HL-60 (cell line): ENCODE measurements around the gene FASTKD1.
"Not testable (repeated sequence)": the region's sequence is repeated elsewhere in the genome, so short reads cannot be mapped to it uniquely, and the experiment has no call there.

Experiments
- DNase-seq, 2 experiments: peaks; one replicate each; pipeline ENCODE4 v3.0.0-alpha.2; 2010 to 2020; ENCODE audit warnings: low read depth in 1 of 2, low spot score in 1 of 2
- H3K27ac ChIP-seq: fragments of 250-450 bp; sonication (Bioruptor Pico); replicated peaks from 2 replicates; pipeline ENCODE4 v1.5.1; 2020; ENCODE audit warnings: mild to moderate bottlenecking, moderate library complexity
- H3K27me3 ChIP-seq: fragments of 250-450 bp; sonication (Bioruptor Pico); 2 replicates; pipeline ENCODE4 v1.5.1; 2021; ENCODE audit warnings: mild to moderate bottlenecking, moderate library complexity; ENCODE audit not compliant: insufficient read depth, poor library complexity, severe bottlenecking
- H3K4me3 ChIP-seq: replicated peaks from 2 replicates; pipeline ENCODE4 v1.5.1; 2011; ENCODE audit warnings: mild to moderate bottlenecking, control low read depth, low read length; ENCODE audit not compliant: insufficient read depth
- CTCF ChIP-seq: IDR thresholded peaks from one replicate; pipeline ENCODE4 v1.5.1; 2011; ENCODE audit warnings: low read length, control low read depth, inconsistent platforms; ENCODE audit not compliant: insufficient read depth
- GABPA ChIP-seq: IDR thresholded peaks from 2 replicates; pipeline ENCODE4 v1.6.1; 2012; ENCODE audit warnings: low read depth
- POLR2AphosphoS5 ChIP-seq: IDR thresholded peaks from 2 replicates; pipeline ENCODE4 v1.6.1; 2012; ENCODE audit warnings: low read depth
- SPI1 ChIP-seq: IDR thresholded peaks from 2 replicates; pipeline ENCODE4 v1.6.1; 2012; ENCODE audit warnings: low read depth, mild to moderate bottlenecking, borderline replicate concordance
- TF ChIP-seq, protein P1 (sequence below): IDR thresholded peaks from 2 replicates; pipeline ENCODE4 v1.6.1; 2012; ENCODE audit warnings: low read depth; ENCODE audit not compliant: insufficient replicate concordance

Gene FASTKD1

DNA sequence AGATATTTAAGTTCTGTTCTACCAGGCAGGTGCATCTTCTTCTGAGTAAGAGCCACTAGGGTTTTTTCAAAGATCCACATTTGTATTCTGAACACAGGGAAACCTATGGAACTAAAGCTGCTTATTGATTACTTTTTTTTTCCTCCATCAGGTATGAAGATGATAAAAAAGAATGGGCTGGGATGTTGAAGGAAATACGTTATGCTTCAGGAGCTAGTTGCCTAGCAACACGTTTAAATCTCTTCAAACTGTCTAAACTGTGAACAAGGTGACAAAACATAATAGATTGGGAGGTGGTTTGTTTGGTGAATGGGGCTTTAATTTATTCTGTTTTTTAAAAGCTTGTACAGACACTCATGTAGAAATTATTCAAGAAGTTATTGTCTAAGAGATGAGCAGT is 48.2 kb downstream of the FASTKD1 start:
- no peak overlapping the region for H3K4me3 ChIP-seq
- H3K27ac ChIP-seq: no peak overlapping the region
- DNase-seq: no peak
- TF ChIP-seq SPI1 (no peak), GABPA (no peak), CTCF (no peak), POLR2AphosphoS5 (no peak)
- TF ChIP-seq, protein P1, sequence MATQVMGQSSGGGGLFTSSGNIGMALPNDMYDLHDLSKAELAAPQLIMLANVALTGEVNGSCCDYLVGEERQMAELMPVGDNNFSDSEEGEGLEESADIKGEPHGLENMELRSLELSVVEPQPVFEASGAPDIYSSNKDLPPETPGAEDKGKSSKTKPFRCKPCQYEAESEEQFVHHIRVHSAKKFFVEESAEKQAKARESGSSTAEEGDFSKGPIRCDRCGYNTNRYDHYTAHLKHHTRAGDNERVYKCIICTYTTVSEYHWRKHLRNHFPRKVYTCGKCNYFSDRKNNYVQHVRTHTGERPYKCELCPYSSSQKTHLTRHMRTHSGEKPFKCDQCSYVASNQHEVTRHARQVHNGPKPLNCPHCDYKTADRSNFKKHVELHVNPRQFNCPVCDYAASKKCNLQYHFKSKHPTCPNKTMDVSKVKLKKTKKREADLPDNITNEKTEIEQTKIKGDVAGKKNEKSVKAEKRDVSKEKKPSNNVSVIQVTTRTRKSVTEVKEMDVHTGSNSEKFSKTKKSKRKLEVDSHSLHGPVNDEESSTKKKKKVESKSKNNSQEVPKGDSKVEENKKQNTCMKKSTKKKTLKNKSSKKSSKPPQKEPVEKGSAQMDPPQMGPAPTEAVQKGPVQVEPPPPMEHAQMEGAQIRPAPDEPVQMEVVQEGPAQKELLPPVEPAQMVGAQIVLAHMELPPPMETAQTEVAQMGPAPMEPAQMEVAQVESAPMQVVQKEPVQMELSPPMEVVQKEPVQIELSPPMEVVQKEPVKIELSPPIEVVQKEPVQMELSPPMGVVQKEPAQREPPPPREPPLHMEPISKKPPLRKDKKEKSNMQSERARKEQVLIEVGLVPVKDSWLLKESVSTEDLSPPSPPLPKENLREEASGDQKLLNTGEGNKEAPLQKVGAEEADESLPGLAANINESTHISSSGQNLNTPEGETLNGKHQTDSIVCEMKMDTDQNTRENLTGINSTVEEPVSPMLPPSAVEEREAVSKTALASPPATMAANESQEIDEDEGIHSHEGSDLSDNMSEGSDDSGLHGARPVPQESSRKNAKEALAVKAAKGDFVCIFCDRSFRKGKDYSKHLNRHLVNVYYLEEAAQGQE: no peak
- H3K27me3 ChIP-seq: no peaks in the 10 kb centered on the region

DNA sequence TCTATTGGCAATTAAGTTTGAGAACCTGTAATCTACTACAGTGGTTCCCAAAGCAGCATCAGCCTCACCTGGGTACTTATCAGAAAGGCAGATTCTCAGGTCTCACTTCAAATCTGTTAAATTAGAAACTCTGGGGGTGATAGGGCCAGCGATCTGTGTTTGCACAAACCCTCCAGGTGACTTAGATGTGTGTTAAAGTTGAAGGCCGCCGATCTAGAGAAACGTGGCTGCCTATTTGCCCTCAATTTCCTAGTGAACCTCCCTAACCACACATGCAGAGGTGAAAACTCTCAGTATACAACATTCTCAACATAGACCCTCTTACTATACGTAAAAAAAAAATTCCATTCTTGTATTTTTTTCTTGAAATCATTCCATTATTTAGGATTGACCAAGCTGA is 50.0 kb downstream of the FASTKD1 start:
- H3K27ac ChIP-seq: no peak overlapping the region
- TF ChIP-seq GABPA (no peak), POLR2AphosphoS5 (no peak), SPI1 (no peak), CTCF (no peak)
- TF ChIP-seq, protein P1: no peak

DNA sequence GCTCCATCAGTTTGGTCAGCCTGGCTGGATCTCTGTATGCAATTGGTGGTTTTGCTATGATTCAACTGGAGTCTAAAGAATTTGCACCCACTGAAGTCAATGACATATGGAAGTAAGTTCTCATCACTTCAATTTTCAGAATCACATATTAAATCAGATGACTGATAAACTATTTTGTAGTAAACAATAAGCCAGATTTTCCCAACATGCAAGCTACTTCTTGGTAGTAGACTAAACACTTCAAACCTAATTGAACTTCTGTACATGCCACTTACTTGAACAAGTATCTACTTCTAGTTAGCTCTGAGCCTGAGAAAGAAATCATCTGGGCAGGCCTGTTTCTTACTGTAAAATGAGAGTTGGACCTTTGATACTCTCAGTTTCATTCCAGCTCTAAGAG is 52.8 kb downstream of the FASTKD1 start:
- H3K27me3 ChIP-seq: no peaks in the 10 kb centered on the region
- DNase-seq: no peak
- TF ChIP-seq GABPA (no peak), SPI1 (no peak), CTCF (no peak), POLR2AphosphoS5 (no peak)
- TF ChIP-seq, protein P1: no peak
- H3K27ac ChIP-seq: no peak overlapping the region
- H3K4me3 ChIP-seq: no peak overlapping the region

More for the DNA sequence above, 50.0 kb downstream of the FASTKD1 start:
- no peak for DNase-seq
- Histone ChIP-seq H3K27me3 (no peaks in the 10 kb centered on the region), H3K4me3 (no peak overlapping the region)

DNA sequence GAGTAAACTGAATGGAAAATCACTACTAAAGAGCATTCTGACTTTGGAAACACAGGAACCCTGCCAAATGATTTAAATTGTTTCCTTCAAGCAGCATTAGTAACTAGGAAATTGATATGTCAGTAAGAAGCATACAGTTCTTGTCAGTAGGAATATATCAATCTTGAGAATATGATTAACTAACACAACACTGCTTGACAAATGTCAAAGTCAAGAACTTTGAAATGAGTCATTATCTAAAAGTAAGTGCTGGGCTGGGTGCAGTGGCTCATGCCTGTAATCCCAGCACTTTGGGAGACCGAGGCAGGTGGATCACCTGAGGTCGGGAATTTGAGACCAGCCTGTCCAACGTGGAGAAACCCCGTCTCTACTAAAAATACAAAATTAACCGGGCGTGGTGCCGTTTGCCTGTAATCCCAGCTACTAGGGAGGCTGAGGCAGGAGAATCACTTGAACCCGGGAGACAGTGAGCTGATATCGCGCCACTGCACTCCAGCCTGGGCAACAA is 57.1 kb downstream of the FASTKD1 start:
- H3K27ac ChIP-seq, H3K27me3 ChIP-seq, DNase-seq, H3K4me3 ChIP-seq: not testable (repeated sequence)

- not testable (repeated sequence) for H3K27me3 ChIP-seq, H3K4me3 ChIP-seq, H3K27ac ChIP-seq, DNase-seq
Observed at GRCh38 chr2:169514758-169515157, 58.9 kb downstream of the FASTKD1 start.
